Glutamatergic neuron (in vitro differentiated cells): Measurements from ENCODE around the gene GNAS. TPM values are rescaled to one million over a fixed set of nuclear protein-coding genes. Genes with fewer than 3 reads are reported as not detected.
"Not testable (repeated sequence)": the region's sequence is repeated elsewhere in the genome, so short reads cannot be mapped to it uniquely, and the experiment has no call there.

ENCODE experiments used
- DNase-seq: peaks from one replicate; pipeline ENCODE4 v3.0.0; 2022
- H3K27ac Mint-ChIP-seq: one replicate; pipeline ENCODE4 v1.8.0; 2020; ENCODE audit warnings: mild to moderate bottlenecking, mixed read lengths, inconsistent platforms; ENCODE audit not compliant: unreplicated experiment
- H3K27me3 Mint-ChIP-seq: one replicate; pipeline ENCODE4 v1.8.0; 2020; ENCODE audit warnings: mild to moderate bottlenecking, moderate library complexity, mixed read lengths, inconsistent platforms; ENCODE audit not compliant: unreplicated experiment
- H3K36me3 Mint-ChIP-seq: one replicate; pipeline ENCODE4 v1.8.0; 2020; ENCODE audit warnings: mild to moderate bottlenecking, mixed read lengths, inconsistent platforms; ENCODE audit not compliant: unreplicated experiment
- H3K4me1 Mint-ChIP-seq: one replicate; pipeline ENCODE4 v1.8.0; 2020; ENCODE audit warnings: mild to moderate bottlenecking, low read depth, mixed read lengths, inconsistent platforms; ENCODE audit not compliant: unreplicated experiment
- H3K4me3 Mint-ChIP-seq: one replicate; pipeline ENCODE4 v1.8.0; 2020; ENCODE audit warnings: mild to moderate bottlenecking, mixed read lengths, inconsistent platforms; ENCODE audit not compliant: unreplicated experiment
- H3K9me3 Mint-ChIP-seq: one replicate; pipeline ENCODE4 v1.8.0; 2020; ENCODE audit warnings: mild to moderate bottlenecking, moderate library complexity, mixed read lengths, inconsistent platforms; ENCODE audit not compliant: unreplicated experiment
- CTCF ChIP-seq: fragments of 200-600 bp; sonication (generic); IDR thresholded peaks from one replicate; pipeline ENCODE4 v1.5.0; 2021; ENCODE audit not compliant: partially characterized antibody, unreplicated experiment
- total RNA-seq: library from RNA; stranded (reverse); fragmentation: NEBNext Ultra II Directional; extraction: Animal tissue kit (Norgen Biotek cat#: 25700); gene quantifications from one replicate; pipeline ENCODE4 v1.2.1, GENCODE V29; 2021; ENCODE audit not compliant: unreplicated experiment

GNAS gene
- total RNA-seq, 1 donor from 2014 or later: 1,989 TPM

- TF ChIP-seq CTCF: no peak
- Mint-ChIP-seq H3K4me3 (no peak overlapping the region), H3K4me1 (peaks cover 5% of the 10 kb centered on the region), H3K9me3 (peaks cover 15% of the 10 kb centered on the region), H3K36me3 (peaks cover 17% of the 10 kb centered on the region), H3K27me3 (peaks cover 8% of the 10 kb centered on the region), H3K27ac (no peak overlapping the region)
- no peak for DNase-seq
These were observed 36.5 kb upstream of the GNAS start for GRCh38 chr20:58816051-58816450.

GRCh38 chr20:58816957-58817651 is 35.4 kb upstream of the GNAS start:
- H3K36me3 Mint-ChIP-seq: peaks cover 22% of the 10 kb centered on the region
- H3K9me3 Mint-ChIP-seq: peaks cover 17% of the 10 kb centered on the region
- peaks cover 8% of the 10 kb centered on the region for H3K27me3 Mint-ChIP-seq
- H3K27ac Mint-ChIP-seq: no peak overlapping the region
- H3K4me3 Mint-ChIP-seq: no peak overlapping the region
- H3K4me1 Mint-ChIP-seq: peaks cover 5% of the 10 kb centered on the region
- no peak for TF ChIP-seq CTCF
- no peak for DNase-seq

GRCh38 chr20:58817748-58818147 is 34.8 kb upstream of the GNAS start:
- H3K27ac Mint-ChIP-seq: no peak overlapping the region
- TF ChIP-seq CTCF: no peak
- peaks cover 22% of the 10 kb centered on the region for H3K36me3 Mint-ChIP-seq
- H3K9me3 Mint-ChIP-seq: peaks cover 17% of the 10 kb centered on the region
- H3K4me1 Mint-ChIP-seq: peaks cover 5% of the 10 kb centered on the region
- H3K4me3 Mint-ChIP-seq: no peak overlapping the region
- DNase-seq: no peak
- peaks cover 8% of the 10 kb centered on the region for H3K27me3 Mint-ChIP-seq

- H3K27ac Mint-ChIP-seq: no peak overlapping the region
- DNase-seq: no peak
- peaks cover 22% of the 10 kb centered on the region for H3K36me3 Mint-ChIP-seq
- peaks cover 5% of the 10 kb centered on the region for H3K4me1 Mint-ChIP-seq
- no peak overlapping the region for H3K4me3 Mint-ChIP-seq
- peaks cover 16% of the 10 kb centered on the region for H3K9me3 Mint-ChIP-seq
- no peak for TF ChIP-seq CTCF
- peaks cover 10% of the 10 kb centered on the region for H3K27me3 Mint-ChIP-seq
These were observed 33.8 kb upstream of the GNAS start for GRCh38 chr20:58818586-58819285.

- no peak overlapping the region for H3K27ac Mint-ChIP-seq
- H3K36me3 Mint-ChIP-seq: peaks cover 22% of the 10 kb centered on the region
- no peak for TF ChIP-seq CTCF
These were observed 32.6 kb upstream of the GNAS start for GRCh38 chr20:58819921-58820320.

GRCh38 chr20:58820515-58820914 is 32.0 kb upstream of the GNAS start:
- H3K36me3 Mint-ChIP-seq: peaks cover 22% of the 10 kb centered on the region
- H3K4me1 Mint-ChIP-seq, H3K27me3 Mint-ChIP-seq, H3K27ac Mint-ChIP-seq, H3K4me3 Mint-ChIP-seq, DNase-seq: not testable (repeated sequence)
- peaks cover 11% of the 10 kb centered on the region for H3K9me3 Mint-ChIP-seq

More at GRCh38 chr20:58819921-58820320, 32.6 kb upstream of the GNAS start:
- DNase-seq: no peak
- Mint-ChIP-seq H3K9me3 (peaks cover 11% of the 10 kb centered on the region), H3K27me3 (peaks cover 10% of the 10 kb centered on the region), H3K4me3 (no peak overlapping the region), H3K4me1 (peaks cover 5% of the 10 kb centered on the region)
